Neural crest cell (in vitro differentiated cells): ENCODE results near the gene WDR45B. TPM values are rescaled to one million over a fixed set of nuclear protein-coding genes. Genes with fewer than 3 reads are reported as not detected.

Experiments
- DNase-seq: peaks from one replicate; pipeline ENCODE4 v3.0.0; 2021; ENCODE audit warnings: low read depth, mixed read lengths, low spot score
- H3K27ac Mint-ChIP-seq: one replicate; pipeline ENCODE4 v1.8.0; 2021; ENCODE audit warnings: mild to moderate bottlenecking, mixed read lengths; ENCODE audit not compliant: unreplicated experiment
- H3K27me3 Mint-ChIP-seq: 2 replicates; pipeline ENCODE4 v1.8.0; 2021; ENCODE audit warnings: low read depth, mild to moderate bottlenecking, mixed read lengths
- H3K36me3 Mint-ChIP-seq: 2 replicates; pipeline ENCODE4 v1.8.0; 2021; ENCODE audit warnings: low read depth, mild to moderate bottlenecking, mixed read lengths
- H3K4me1 Mint-ChIP-seq: 2 replicates; pipeline ENCODE4 v1.8.0; 2021; ENCODE audit warnings: mixed read lengths
- H3K4me3 Mint-ChIP-seq: one replicate; pipeline ENCODE4 v1.8.0; 2021; ENCODE audit warnings: mild to moderate bottlenecking, mixed read lengths
- H3K9me3 Mint-ChIP-seq: 2 replicates; pipeline ENCODE4 v1.8.0; 2021; ENCODE audit warnings: mixed read lengths
- total RNA-seq: library from RNA; stranded (reverse); gene quantifications from 2 replicates; pipeline ENCODE4 v1.2.1, GENCODE V29; 2021
- TF ChIP-seq, protein P1 (sequence below): fragments of 200-600 bp; sonication (generic); conservative IDR thresholded peaks from 2 replicates; pipeline ENCODE4 v1.5.0; 2021; ENCODE audit warnings: antibody characterized with exemption, mild to moderate bottlenecking

WDR45B gene
- total RNA-seq, 1 donor from 2014 or later = 57.1 TPM

DNA sequence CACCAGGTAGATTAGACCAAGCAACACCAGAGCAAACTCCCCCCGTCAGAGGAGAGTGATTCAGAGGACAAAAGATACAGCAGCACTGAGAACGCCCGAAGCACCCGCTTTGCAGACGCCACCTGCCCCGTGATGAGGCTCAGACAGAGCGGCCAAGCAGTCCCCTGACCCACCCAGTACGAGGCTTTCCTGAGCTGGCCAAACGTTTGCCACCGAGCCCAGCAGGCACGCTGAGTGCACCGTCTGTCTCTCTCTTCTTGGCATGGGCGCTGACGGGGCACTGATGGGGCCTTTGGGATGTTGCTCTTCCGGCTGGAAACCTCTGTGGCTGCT is 19.4 kb upstream of the WDR45B start:
- Mint-ChIP-seq H3K4me3 (no peak overlapping the region), H3K27ac (no peak overlapping the region)
- no peak for DNase-seq

DNA sequence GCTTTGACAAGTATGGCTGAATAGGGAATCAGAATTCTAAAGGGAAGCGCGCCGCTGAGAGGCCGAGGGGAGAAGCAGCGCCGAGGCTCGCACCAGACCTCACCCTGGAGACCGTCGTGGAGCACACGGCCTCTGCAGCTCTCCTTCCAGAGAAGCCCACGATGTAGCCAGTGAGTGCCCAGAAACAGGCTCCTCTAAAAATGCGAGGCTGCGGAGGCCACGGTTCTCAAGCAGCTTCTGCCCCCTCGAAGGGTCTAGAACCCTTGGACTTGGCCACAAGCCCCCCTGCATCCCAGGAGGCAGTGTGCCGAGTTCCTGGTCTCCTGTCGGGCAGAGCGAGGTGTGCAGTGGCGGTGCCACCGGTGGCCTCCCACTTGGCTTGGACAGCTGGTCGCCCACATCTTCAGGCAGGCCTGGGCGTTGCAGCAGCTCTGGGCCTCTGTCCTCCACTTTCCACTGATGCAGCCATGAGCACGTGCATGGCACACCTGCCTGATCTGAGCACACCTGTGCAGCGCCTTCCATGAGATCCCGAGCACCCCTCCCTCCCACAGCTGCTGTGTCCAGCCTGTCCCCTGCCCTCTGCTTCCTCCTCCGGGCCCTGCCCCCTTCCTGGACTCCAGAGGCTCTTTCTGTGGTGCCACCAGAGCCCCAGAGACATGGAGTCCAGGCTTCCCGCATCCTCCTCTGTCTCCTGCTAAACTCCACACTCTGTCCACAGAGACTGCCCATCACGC is 18.9 kb upstream of the WDR45B start:
- no peaks in the 10 kb centered on the region for H3K36me3 Mint-ChIP-seq
- no peaks in the 10 kb centered on the region for H3K27me3 Mint-ChIP-seq
- no peak for DNase-seq
- no peak overlapping the region for H3K27ac Mint-ChIP-seq
- H3K9me3 Mint-ChIP-seq = no peaks in the 10 kb centered on the region
- TF ChIP-seq, protein P1, sequence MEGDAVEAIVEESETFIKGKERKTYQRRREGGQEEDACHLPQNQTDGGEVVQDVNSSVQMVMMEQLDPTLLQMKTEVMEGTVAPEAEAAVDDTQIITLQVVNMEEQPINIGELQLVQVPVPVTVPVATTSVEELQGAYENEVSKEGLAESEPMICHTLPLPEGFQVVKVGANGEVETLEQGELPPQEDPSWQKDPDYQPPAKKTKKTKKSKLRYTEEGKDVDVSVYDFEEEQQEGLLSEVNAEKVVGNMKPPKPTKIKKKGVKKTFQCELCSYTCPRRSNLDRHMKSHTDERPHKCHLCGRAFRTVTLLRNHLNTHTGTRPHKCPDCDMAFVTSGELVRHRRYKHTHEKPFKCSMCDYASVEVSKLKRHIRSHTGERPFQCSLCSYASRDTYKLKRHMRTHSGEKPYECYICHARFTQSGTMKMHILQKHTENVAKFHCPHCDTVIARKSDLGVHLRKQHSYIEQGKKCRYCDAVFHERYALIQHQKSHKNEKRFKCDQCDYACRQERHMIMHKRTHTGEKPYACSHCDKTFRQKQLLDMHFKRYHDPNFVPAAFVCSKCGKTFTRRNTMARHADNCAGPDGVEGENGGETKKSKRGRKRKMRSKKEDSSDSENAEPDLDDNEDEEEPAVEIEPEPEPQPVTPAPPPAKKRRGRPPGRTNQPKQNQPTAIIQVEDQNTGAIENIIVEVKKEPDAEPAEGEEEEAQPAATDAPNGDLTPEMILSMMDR = no peak
- no peak overlapping the region for H3K4me3 Mint-ChIP-seq
- peaks cover 13% of the 10 kb centered on the region for H3K4me1 Mint-ChIP-seq

More for the DNA sequence above, 19.4 kb upstream of the WDR45B start:
- H3K36me3 Mint-ChIP-seq = no peaks in the 10 kb centered on the region
- no peaks in the 10 kb centered on the region for H3K9me3 Mint-ChIP-seq
- H3K4me1 Mint-ChIP-seq = peaks cover 13% of the 10 kb centered on the region
- TF ChIP-seq, protein P1 = no peak
- no peaks in the 10 kb centered on the region for H3K27me3 Mint-ChIP-seq

DNA sequence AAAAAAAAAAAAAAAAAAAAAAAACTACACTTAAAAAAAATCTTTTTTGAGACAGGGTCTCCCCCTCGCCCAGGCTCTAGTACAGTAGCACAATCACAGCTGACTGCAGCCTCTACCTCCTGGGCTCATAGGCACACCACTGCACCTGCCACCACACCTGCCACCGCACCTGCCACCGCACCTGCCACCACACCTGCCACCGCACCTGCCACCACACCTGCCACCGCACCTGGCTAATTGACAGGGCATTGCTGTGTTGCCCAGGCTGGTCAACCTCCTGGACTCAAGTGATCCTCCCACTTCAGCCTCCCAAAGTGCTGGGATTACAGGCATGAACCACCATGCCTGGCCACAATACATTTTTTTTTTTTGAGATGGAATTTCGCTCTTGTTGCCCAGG is 17.6 kb upstream of the WDR45B start:
- DNase-seq = no peak
- Mint-ChIP-seq H3K4me3 (no peak overlapping the region), H3K9me3 (no peaks in the 10 kb centered on the region), H3K27ac (no peak overlapping the region), H3K36me3 (no peaks in the 10 kb centered on the region), H3K4me1 (peaks cover 13% of the 10 kb centered on the region), H3K27me3 (no peaks in the 10 kb centered on the region)
- TF ChIP-seq, protein P1 = no peak

DNA sequence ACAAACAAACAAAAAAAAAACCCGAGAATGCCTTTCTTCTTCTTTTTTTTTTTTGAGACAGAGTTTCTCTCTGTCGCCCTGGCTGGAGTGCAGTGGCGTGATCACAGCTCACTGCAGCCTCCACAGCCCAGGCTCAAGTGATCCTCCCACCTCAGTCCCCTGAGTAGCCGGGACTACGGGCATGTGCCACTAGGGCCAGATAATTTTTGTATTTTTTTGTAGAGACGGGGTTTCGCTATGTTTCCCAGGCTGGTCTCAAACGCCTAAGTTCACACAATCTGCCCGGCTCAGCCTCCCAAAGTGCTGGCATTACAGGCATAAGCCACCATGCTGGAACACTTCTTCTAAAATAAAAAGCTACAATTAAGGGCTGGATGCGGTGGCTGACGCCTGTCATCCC is 17.0 kb upstream of the WDR45B start:
- Mint-ChIP-seq H3K27ac (no peak overlapping the region), H3K27me3 (no peaks in the 10 kb centered on the region), H3K36me3 (no peaks in the 10 kb centered on the region), H3K9me3 (no peaks in the 10 kb centered on the region), H3K4me1 (peaks cover 13% of the 10 kb centered on the region), H3K4me3 (no peak overlapping the region)
- no peak for DNase-seq
- TF ChIP-seq, protein P1 = no peak

DNA sequence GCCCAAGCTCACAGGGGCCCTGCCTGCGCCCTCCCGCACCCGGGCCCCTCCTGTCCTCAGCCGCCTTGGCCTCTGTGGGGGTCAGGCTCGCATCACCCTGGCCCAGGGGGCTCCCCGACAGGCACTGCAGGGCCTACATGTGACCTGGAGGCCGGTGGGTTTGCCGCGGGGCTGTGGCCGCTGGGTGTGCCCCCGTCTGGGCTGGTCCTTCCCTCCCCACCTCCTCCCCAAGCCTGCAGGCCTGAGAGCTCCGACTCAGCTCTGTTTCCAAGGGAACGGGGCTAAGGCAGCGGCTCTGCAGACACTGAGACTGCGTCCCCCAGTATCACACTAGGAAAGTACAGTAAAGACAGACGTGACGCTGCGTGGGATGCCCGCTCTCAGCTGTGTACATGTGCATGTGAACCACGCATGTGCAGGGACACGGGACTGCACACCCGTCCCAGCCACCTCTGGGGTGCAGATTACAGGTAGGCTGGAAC is 16.5 kb upstream of the WDR45B start:
- no peaks in the 10 kb centered on the region for H3K9me3 Mint-ChIP-seq
- DNase-seq = no peak
- H3K27me3 Mint-ChIP-seq = no peaks in the 10 kb centered on the region
- peaks cover 13% of the 10 kb centered on the region for H3K4me1 Mint-ChIP-seq
- no peak overlapping the region for H3K4me3 Mint-ChIP-seq
- peaks cover 2% of the 10 kb centered on the region for H3K36me3 Mint-ChIP-seq
- TF ChIP-seq, protein P1 = no peak
- no peak overlapping the region for H3K27ac Mint-ChIP-seq
